BLaER1 treated with 17β-estradiol and CSF1 and Interleukin-3, amounts not matched to agents 10 nM and 100 nM (cell line): ENCODE measurements around the gene HSPB8.

Source experiments
- H3K27ac ChIP-seq, 11 experiments: shearing (Covaris generic); formaldehyde crosslinking; 2 replicates each; pipeline ENCODE4 v1.8.1; 2022
- H3K27me3 ChIP-seq, 11 experiments: shearing (Covaris generic); formaldehyde crosslinking; 2 replicates each; pipeline ENCODE4 v1.8.1; 2022
- H3K36me3 ChIP-seq, 11 experiments: shearing (Covaris generic); formaldehyde crosslinking; 2 replicates each; pipeline ENCODE4 v1.8.1; 2022
- H3K4me1 ChIP-seq, 10 experiments: shearing (Covaris generic); formaldehyde crosslinking; 2 replicates each; pipeline ENCODE4 v1.8.1; 2022
- H3K4me2 ChIP-seq, 11 experiments: shearing (Covaris generic); formaldehyde crosslinking; 2 replicates each; pipeline ENCODE4 v1.8.1; 2022
- H3K4me3 ChIP-seq, 10 experiments: shearing (Covaris generic); formaldehyde crosslinking; 2 replicates each; pipeline ENCODE4 v1.8.1; 2022
- H3K9ac ChIP-seq, 11 experiments: shearing (Covaris generic); formaldehyde crosslinking; 2 replicates each; pipeline ENCODE4 v1.8.1; 2022
- H3K9me3 ChIP-seq, 11 experiments: shearing (Covaris generic); formaldehyde crosslinking; replicated peaks in 1 of 11; 2 replicates each; pipeline ENCODE4 v1.8.1; 2022
- H4K20me1 ChIP-seq, 11 experiments: shearing (Covaris generic); formaldehyde crosslinking; 2 replicates each; pipeline ENCODE4 v1.8.1; 2022
- Cebpa-rat ChIP-seq, 11 experiments: shearing (Covaris generic); IDR thresholded peaks; 2 replicates each; pipeline ENCODE4 v1.8.1; 2022

HSPB8 gene

DNA sequence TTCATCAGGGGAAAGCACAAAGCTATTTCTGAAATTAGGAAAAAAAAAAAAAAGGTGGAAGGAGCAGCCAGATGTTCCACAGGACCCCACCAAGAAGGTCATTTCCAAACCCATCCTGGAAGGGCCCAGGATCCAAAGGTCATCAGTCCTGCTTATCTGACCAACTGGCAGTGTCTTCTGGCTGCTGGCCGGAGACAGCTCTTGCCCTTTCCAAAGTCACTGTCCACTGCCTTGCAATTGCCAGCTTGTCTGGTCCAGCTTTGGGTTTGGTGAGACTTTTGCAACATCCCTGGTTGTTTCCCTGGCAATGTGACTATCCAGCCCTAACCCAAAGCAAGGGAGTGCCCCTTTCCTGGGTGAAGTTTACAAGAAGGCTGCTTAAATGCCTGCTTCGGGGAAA lies 18.9 kb upstream of the HSPB8 start:
- Histone ChIP-seq H3K4me2 (no peak overlapping the region), H3K9me3 (peaks cover 0 to under 1% (median 0%) of the 10 kb centered on the region in 11 experiments; a peak in 1 of 22 replicates), H3K4me3 (no peak overlapping the region), H3K27ac (no peak overlapping the region), H3K36me3 (no peaks in the 10 kb centered on the region), H3K27me3 (no peaks in the 10 kb centered on the region), H4K20me1 (no peaks in the 10 kb centered on the region), H3K9ac (no peak overlapping the region), H3K4me1 (peaks cover 0 to 27% (median 11%) of the 10 kb centered on the region in 10 experiments; a peak in 13 of 20 replicates)
- TF ChIP-seq Cebpa-rat (IDR thresholded peaks at IDR 0.05), result no peak

DNA sequence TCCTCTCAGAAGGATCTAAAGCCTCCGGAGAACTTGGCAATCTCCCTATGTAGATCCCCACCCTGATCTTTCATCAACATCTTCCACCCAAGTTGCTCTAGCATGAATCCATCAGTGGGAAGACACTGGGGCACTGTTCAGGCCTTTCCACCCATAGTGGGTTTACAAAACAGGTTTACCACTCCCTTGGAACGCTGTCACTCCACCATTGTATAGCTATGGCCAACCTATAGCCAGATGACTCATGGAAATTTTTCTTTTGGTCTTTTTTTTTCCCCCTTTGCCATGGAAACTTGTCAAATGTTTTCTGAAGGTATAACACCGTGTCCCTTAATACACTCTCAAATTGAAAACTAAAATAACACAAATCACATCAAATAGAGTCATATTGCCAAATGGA lies 10.8 kb upstream of the HSPB8 start:
- Histone ChIP-seq H3K36me3 (no peaks in the 10 kb centered on the region), H3K4me3 (no peak overlapping the region), H3K9me3 (no peaks in the 10 kb centered on the region), H3K27ac (no peak overlapping the region), H3K4me2 (no peak overlapping the region), H4K20me1 (no peaks in the 10 kb centered on the region), H3K4me1 (no peaks in the 10 kb centered on the region), H3K9ac (no peak overlapping the region), H3K27me3 (no peaks in the 10 kb centered on the region)
- TF ChIP-seq Cebpa-rat (IDR thresholded peaks at IDR 0.05), result no peak

DNA sequence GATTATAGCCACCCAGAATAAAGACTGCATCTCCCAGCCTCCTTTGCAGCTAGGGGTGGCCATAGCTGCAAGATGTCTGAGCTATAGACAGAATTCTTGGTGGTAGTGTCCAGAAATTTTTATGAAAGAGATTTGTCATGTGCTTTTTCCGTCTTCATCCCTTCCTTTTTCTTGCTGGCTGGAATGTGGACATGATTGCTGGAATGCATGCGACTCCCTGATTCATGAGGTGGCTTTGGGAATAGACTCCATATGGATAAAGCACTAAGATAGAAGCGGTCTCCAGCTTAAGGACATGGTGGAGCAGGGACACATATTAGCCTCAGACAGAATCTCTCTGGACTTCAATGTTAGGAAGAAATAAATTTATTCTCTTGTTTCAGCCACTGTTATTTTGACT lies 10.0 kb upstream of the HSPB8 start:
- Histone ChIP-seq H4K20me1 (no peaks in the 10 kb centered on the region), H3K4me2 (no peak overlapping the region), H3K9me3 (no peaks in the 10 kb centered on the region), H3K4me3 (no peak overlapping the region), H3K4me1 (no peaks in the 10 kb centered on the region), H3K27me3 (no peaks in the 10 kb centered on the region), H3K9ac (no peak overlapping the region), H3K36me3 (no peaks in the 10 kb centered on the region), H3K27ac (no peak overlapping the region)
- TF ChIP-seq Cebpa-rat (IDR thresholded peaks at IDR 0.05), result no peak

DNA sequence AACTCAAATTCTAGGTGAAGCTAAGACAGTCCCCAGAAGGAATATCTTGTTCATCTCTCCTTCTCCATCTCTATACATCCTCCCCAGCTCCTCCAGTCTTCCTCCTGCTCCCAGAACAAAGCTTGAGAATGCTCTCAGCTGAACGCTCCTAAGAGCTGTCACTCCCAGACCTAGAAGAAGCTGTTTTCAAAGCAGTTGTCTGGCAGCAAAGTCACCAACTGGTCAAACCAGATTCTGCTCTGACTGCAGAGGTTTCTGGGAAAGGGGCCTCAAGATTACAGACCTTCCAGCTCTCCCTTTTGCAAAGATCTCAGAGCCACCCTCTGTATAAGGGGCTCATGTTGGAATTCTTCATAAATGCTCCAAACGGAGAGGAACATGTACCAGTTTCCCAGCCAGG lies 9.6 kb upstream of the HSPB8 start:
- no peaks in the 10 kb centered on the region for H3K4me1 ChIP-seq
- H3K4me3 ChIP-seq, result no peak overlapping the region
- TF ChIP-seq Cebpa-rat (IDR thresholded peaks at IDR 0.05), result no peak
- H3K9ac ChIP-seq, result no peak overlapping the region
- H3K9me3 ChIP-seq, result no peaks in the 10 kb centered on the region
- H3K27me3 ChIP-seq, result no peaks in the 10 kb centered on the region
- H4K20me1 ChIP-seq, result no peaks in the 10 kb centered on the region
- H3K36me3 ChIP-seq, result no peaks in the 10 kb centered on the region
- no peak overlapping the region for H3K4me2 ChIP-seq
- H3K27ac ChIP-seq, result no peak overlapping the region

DNA sequence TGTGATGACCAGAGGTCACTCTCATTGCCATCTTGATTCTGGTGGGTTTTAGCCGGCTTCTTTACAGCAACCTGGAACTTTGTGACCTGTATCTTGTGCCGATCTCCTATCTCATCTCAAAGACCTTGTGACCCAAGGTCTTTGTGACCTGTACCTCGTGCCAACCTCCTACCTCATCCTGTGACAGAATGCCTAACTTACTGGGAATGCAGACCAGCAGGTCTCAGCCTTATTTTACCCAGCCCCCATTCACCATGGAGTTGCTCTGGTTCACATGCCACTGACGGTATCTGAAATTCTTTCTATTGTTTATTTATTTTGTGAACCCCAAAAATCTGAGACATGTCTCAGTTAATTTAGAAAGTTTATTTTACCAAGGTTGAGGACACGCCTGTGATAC lies 7.4 kb upstream of the HSPB8 start:
- no peaks in the 10 kb centered on the region for H3K27me3 ChIP-seq
- no peak overlapping the region for H3K9ac ChIP-seq
- H3K4me2 ChIP-seq, result no peak overlapping the region
- no peak overlapping the region for H3K4me3 ChIP-seq
- H3K36me3 ChIP-seq, result no peaks in the 10 kb centered on the region
- H4K20me1 ChIP-seq, result no peaks in the 10 kb centered on the region
- no peak for TF ChIP-seq Cebpa-rat (IDR thresholded peaks at IDR 0.05)
- H3K4me1 ChIP-seq, result no peaks in the 10 kb centered on the region
- no peaks in the 10 kb centered on the region for H3K9me3 ChIP-seq
- no peak overlapping the region for H3K27ac ChIP-seq

DNA sequence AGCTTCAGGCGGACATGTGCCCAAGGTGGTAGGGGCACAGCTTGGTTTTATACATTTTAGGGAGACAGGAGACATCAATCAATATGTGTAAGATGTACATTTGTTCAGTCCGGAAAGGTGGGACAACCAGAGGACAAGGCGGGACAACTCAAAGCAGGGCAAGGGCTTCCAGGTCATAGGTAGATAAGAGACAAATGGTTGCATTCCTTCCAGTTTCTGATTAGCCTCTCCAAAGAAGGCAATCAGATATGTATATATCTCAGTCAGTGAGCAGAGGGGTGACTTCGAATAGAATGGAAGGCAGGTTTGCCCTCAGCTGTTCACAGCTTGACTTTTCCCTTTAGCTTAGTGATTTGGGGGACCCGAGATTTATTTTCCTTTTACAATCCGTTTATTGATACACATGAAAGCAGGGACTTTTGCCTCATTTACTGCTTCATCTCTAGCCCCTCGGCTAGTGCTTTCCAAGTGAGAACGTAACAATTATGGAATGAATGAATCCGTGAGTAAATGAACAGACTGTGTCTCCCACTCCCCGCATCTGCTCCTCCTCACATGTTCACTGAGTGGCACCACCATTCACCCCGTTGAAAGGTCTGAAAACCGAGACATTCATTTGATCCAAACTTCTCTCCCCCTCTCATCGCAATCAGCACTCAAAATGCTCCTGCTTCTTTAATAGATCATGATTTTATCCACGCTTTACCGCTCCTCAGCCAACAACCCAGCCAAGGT lies 6.9 kb upstream of the HSPB8 start:
- no peak overlapping the region for H3K27ac ChIP-seq
- no peaks in the 10 kb centered on the region for H3K9me3 ChIP-seq
- H3K27me3 ChIP-seq, result no peaks in the 10 kb centered on the region
- no peak overlapping the region for H3K9ac ChIP-seq
- no peak overlapping the region for H3K4me2 ChIP-seq
- TF ChIP-seq Cebpa-rat (IDR thresholded peaks at IDR 0.05), result no peak
- no peaks in the 10 kb centered on the region for H3K36me3 ChIP-seq
- H3K4me3 ChIP-seq, result no peak overlapping the region
- H3K4me1 ChIP-seq, result no peaks in the 10 kb centered on the region
- H4K20me1 ChIP-seq, result no peaks in the 10 kb centered on the region

DNA sequence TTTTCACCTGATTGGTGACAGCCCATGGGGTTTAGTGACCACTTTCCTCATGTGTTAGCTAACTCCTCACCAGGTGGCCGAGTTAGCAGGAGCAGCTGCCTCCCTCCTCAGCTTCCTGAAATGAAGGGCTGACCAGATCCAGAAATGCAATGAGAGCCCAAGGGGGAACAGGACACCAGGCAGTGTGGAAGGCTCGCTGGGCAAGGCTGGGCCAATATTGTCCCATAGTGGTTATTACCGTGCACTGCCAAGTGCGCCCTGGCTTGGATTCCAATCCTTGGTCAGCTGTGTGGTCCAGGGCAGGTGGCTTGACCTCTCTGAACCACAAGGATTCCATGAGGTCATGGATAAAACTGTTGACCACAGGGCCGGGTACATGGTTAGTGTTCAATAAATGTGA lies 3.6 kb upstream of the HSPB8 start:
- Histone ChIP-seq H3K4me1 (peaks cover 0 to 11% (median 9%) of the 10 kb centered on the region in 10 experiments; a peak in 17 of 20 replicates), H3K27ac (no peak overlapping the region), H4K20me1 (0 out of 22 replicates have a peak, but pooled peaks cover 0 to 7% (median 0%) of the 10 kb centered on the region in 11 experiments), H3K27me3 (peaks cover 0 to 8% (median 0%) of the 10 kb centered on the region in 11 experiments; a peak in 3 of 22 replicates), H3K36me3 (no peaks in the 10 kb centered on the region), H3K4me3 (no peak overlapping the region), H3K4me2 (no peak overlapping the region), H3K9me3 (no peaks in the 10 kb centered on the region), H3K9ac (no peak overlapping the region)
- no peak for TF ChIP-seq Cebpa-rat (IDR thresholded peaks at IDR 0.05)

DNA sequence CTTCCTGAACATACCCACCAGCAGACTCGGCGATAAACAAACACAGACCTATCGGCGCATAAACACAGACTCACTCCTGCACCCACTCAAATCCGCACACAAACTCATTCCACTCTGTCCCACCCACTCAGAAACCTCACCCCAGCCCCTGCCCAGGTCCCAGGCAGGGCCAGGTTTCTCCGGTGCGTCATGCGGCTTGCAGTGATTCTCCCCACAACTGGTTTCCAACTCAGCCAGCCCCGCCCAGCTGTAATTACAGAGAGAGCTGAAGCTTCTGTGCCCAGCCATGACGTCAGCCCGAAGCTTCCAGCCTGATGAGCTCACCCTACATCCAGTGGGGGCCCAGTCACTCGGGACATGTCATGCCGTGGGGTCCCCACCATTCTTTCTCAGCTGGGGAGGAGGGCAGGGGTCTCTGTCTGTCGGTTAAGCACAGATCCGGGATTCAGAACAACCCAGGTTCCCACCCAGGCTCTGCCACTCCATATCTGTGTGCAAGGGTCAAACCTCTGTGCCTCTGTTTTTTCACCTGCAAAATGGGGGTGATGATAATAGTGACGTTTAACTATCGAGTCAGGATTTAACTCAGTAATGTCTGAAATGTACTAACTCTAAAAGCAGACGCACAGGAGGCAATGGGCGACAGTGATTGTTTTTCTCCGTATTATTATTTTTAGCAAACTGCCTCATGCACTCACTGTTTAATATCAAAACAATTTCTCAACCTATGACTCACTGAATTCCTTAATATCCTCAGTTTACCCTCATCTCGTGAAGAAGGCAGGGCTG lies 2.3 kb upstream of the HSPB8 start:
- H3K27ac ChIP-seq, result no peak overlapping the region
- no peak overlapping the region for H3K4me3 ChIP-seq
- 0 out of 22 replicates have a peak, but pooled peaks cover 0 to 7% (median 0%) of the 10 kb centered on the region in 11 experiments for H4K20me1 ChIP-seq
- no peak for TF ChIP-seq Cebpa-rat (IDR thresholded peaks at IDR 0.05)
- peaks cover 0 to 8% (median 0%) of the 10 kb centered on the region in 11 experiments; a peak in 3 of 22 replicates for H3K27me3 ChIP-seq
- no peak overlapping the region for H3K4me2 ChIP-seq
- H3K36me3 ChIP-seq, result no peaks in the 10 kb centered on the region
- peaks cover 0 to 11% (median 9%) of the 10 kb centered on the region in 10 experiments; a peak in 17 of 20 replicates for H3K4me1 ChIP-seq
- no peaks in the 10 kb centered on the region for H3K9me3 ChIP-seq
- no peak overlapping the region for H3K9ac ChIP-seq

DNA sequence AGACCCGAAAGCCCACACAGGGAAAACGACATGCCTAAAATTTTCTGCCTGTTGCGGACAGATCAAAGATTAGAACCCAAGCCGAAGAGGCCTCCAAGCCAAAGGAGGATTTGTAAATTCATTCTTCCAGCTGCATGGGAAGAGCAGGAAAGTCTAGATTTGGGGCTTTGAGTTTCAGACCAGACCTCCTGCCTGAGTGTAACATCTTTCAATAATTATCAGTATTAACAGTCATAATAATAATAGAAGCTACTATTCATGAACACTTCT lies 1.7 kb upstream of the HSPB8 start:
- no peaks in the 10 kb centered on the region for H3K36me3 ChIP-seq
- peaks cover 0 to 8% (median 0%) of the 10 kb centered on the region in 11 experiments; a peak in 3 of 22 replicates for H3K27me3 ChIP-seq
- H3K4me1 ChIP-seq, result peaks cover 0 to 11% (median 9%) of the 10 kb centered on the region in 10 experiments; a peak in 17 of 20 replicates
- no peak overlapping the region for H3K27ac ChIP-seq
- no peak overlapping the region for H3K9ac ChIP-seq
- no peak for TF ChIP-seq Cebpa-rat (IDR thresholded peaks at IDR 0.05)
- no peak overlapping the region for H3K4me3 ChIP-seq
- H4K20me1 ChIP-seq, result 0 out of 22 replicates have a peak, but pooled peaks cover 0 to 7% (median 0%) of the 10 kb centered on the region in 11 experiments
- no peak overlapping the region for H3K4me2 ChIP-seq
- no peaks in the 10 kb centered on the region for H3K9me3 ChIP-seq
